ENCODE measurements around the gene TPI1. TPM values are rescaled to one million over a fixed set of nuclear protein-coding genes. Genes with fewer than 3 reads are reported as not detected.

TPI1 gene
- total RNA-seq, 6 donors from 2014 or later, result 137 to 407 (median 309) TPM

DNA sequence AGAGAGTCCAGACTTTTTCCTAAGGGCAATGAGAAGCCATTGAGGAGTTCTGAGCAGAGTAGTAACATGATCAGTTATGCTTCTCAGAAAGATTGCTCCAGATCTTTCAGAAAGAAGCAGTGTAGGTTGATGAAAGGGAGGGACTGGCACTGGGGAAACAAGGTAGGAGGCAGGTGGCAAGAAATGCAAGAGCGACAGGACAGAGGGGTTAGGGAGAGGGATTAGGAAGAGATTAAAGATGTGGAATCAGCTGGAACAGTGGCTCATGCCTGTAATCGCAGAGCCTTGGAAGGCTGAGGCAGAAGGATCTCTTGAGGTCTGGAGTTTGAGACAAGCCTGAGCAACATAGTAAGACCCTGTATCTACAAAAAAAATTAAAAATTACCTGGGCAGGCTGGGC is 19.7 kb upstream of the TPI1 start:
- 97 to 100% methylated on average over 2 of the region's 2 CpGs for WGBS, 2 donors
- Histone ChIP-seq H3K4me1 (peaks cover 5 to 12% (median 7%) of the 10 kb centered on the region in 4 donors), H3K36me3 (peaks cover 0 to 3% (median 0%) of the 10 kb centered on the region in 4 donors), H3K4me3 (no peak overlapping the region), H3K27me3 (no peaks in the 10 kb centered on the region), H3K27ac (no peak overlapping the region), H3K9me3 (no peaks in the 10 kb centered on the region)
- ATAC-seq (ENCODE audit: low FRiP score in 2 of 2), result no peak
- DNase-seq, result no peak
- TF ChIP-seq CTCF (IDR thresholded peaks at IDR 0.05) (no peak), POLR2A (IDR thresholded peaks at IDR 0.05) (no peak), EP300 (IDR thresholded peaks at IDR 0.05) (no peak), POLR2AphosphoS5 (IDR thresholded peaks at IDR 0.05) (no peak)

DNA sequence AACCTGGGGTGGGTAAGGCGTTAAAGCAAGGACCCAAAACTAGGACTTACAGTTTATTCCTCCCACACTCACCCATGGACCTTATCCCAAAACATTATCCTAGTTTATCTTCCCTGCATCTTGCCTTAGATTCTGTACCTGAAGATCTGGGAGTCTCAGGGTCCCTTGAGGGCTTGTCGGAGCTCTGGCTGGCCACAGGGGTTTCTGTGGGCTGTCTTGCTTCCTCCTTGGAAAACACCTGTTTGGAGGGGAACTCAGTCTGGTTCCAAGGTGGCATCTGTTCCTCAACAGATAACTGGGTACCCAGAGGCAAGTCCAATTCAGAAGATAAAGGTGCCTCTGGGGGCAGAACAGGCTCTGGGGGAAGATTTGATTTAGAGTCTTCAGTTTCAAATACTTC is 17.9 kb upstream of the TPI1 start:
- DNase-seq, result no peak
- Histone ChIP-seq H3K9me3 (no peaks in the 10 kb centered on the region), H3K27ac (no peak overlapping the region), H3K27me3 (no peaks in the 10 kb centered on the region), H3K4me3 (no peak overlapping the region), H3K36me3 (peaks cover 0 to 3% (median 0%) of the 10 kb centered on the region in 4 donors), H3K4me1 (peaks cover 13 to 23% (median 16%) of the 10 kb centered on the region in 4 donors)
- WGBS, 2 donors, result 89 to 91% methylated on average over 2 of the region's 2 CpGs
- ATAC-seq (ENCODE audit: low FRiP score in 2 of 2), result no peak
- TF ChIP-seq POLR2AphosphoS5 (IDR thresholded peaks at IDR 0.05) (no peak), EP300 (IDR thresholded peaks at IDR 0.05) (no peak), POLR2A (IDR thresholded peaks at IDR 0.05) (no peak), CTCF (IDR thresholded peaks at IDR 0.05) (no peak)

GRCh38 chr12:6849976-6850560 is 17.3 kb upstream of the TPI1 start:
- ATAC-seq (ENCODE audit: low FRiP score in 2 of 2) (no peak), DNase-seq (no peak)
- Histone ChIP-seq H3K9me3 (no peaks in the 10 kb centered on the region), H3K4me3 (peak overlapping the region in 1 of 4 donors; percentile 68), H3K27me3 (no peaks in the 10 kb centered on the region), H3K4me1 (peaks cover 13 to 23% (median 16%) of the 10 kb centered on the region in 4 donors), H3K27ac (no peak overlapping the region), H3K36me3 (peaks cover 0 to 5% (median 0%) of the 10 kb centered on the region in 4 donors)
- TF ChIP-seq CTCF (IDR thresholded peaks at IDR 0.05), result no peak
- TF ChIP-seq EP300 (IDR thresholded peaks at IDR 0.05), result no peak
- TF ChIP-seq POLR2AphosphoS5 (IDR thresholded peaks at IDR 0.05), result no peak
- TF ChIP-seq POLR2A (IDR thresholded peaks at IDR 0.05), result no peak
- WGBS, 2 donors, result 81 to 86% methylated on average over 8 to 10 of the region's 10 CpGs

GRCh38 chr12:6850796-6851152 is 16.6 kb upstream of the TPI1 start:
- DNase-seq, result peak in 1 of 2 donors; percentile 85
- peak overlapping the region in 3 of 4 donors; percentile 88 to 94 (median 91) for H3K27ac ChIP-seq
- no peak for ATAC-seq (ENCODE audit: low FRiP score in 2 of 2)
- H3K4me3 ChIP-seq, result peak overlapping the region in 3 of 4 donors; percentile 66 to 71 (median 68)
- 26 to 36% methylated on average over 4 to 16 of the region's 16 CpGs for WGBS, 2 donors
- no peaks in the 10 kb centered on the region for H3K9me3 ChIP-seq
- TF ChIP-seq POLR2A (IDR thresholded peaks at IDR 0.05) (no peak), EP300 (IDR thresholded peaks at IDR 0.05) (no peak), POLR2AphosphoS5 (IDR thresholded peaks at IDR 0.05) (no peak), CTCF (IDR thresholded peaks at IDR 0.05) (no peak)
- peaks cover 0 to 10% (median 3%) of the 10 kb centered on the region in 4 donors for H3K36me3 ChIP-seq
- H3K27me3 ChIP-seq, result no peaks in the 10 kb centered on the region
- peaks cover 13 to 23% (median 16%) of the 10 kb centered on the region in 4 donors for H3K4me1 ChIP-seq
